PFSK-1 (cell line): ENCODE measurements around the gene GALNT10.

Experiments
- POLR2AphosphoS5 ChIP-seq: IDR thresholded peaks from 2 replicates; pipeline ENCODE4 v1.6.1; 2012; ENCODE audit warnings: low read depth, mild to moderate bottlenecking, control low read depth, low read length, moderate library complexity
- REST ChIP-seq, 2 experiments: IDR thresholded peaks; 2 replicates each; pipeline versions ENCODE4 v1.6.1 to v1.8.0; 2011 to 2012; ENCODE audit warnings: low read depth in 2 of 2, low read length in 2 of 2, control low read depth in 1 of 2, inconsistent platforms in 1 of 2, mild to moderate bottlenecking in 1 of 2, moderate library complexity in 1 of 2; ENCODE audit not compliant: insufficient read depth in 1 of 2
- SIN3A ChIP-seq: IDR thresholded peaks from 2 replicates; pipeline ENCODE4 v1.6.1; 2012; ENCODE audit warnings: mild to moderate bottlenecking, low read length, moderate library complexity, borderline replicate concordance; ENCODE audit not compliant: insufficient read depth

GRCh38 chr5:154412925-154413324 is 222.4 kb downstream of the GALNT10 start:
- no peak for TF ChIP-seq POLR2AphosphoS5
- no peak for TF ChIP-seq SIN3A
- no peak for TF ChIP-seq REST (IDR thresholded peaks at IDR 0.05; ENCODE audit: insufficient read depth in 1 of 2, low read depth in 2 of 2, low read length in 2 of 2)
